IMR-90 (cell line): Measurements from ENCODE around the gene DEAF1.

Experiments used
- BHLHE40 ChIP-seq: fragments of 150-350 bp; IDR thresholded peaks from 2 replicates; pipeline ENCODE4 v1.6.1; 2016; ENCODE audit warnings: mild to moderate bottlenecking, low read depth, low read length
- CEBPB ChIP-seq: IDR thresholded peaks from 2 replicates; pipeline ENCODE4 v1.6.1; 2012; ENCODE audit warnings: low read depth, low read length, improper control_type of control experiment
- CHD1 ChIP-seq: IDR thresholded peaks from 2 replicates; pipeline ENCODE4 v1.6.1; 2012; ENCODE audit warnings: low read depth, low read length, improper control_type of control experiment
- ELK1 ChIP-seq: fragments of 150-350 bp; IDR thresholded peaks from 2 replicates; pipeline ENCODE4 v1.6.1; 2016; ENCODE audit warnings: low read depth, mild to moderate bottlenecking, low read length, moderate library complexity, borderline replicate concordance
- FOS ChIP-seq: fragments of 150-350 bp; IDR thresholded peaks from 2 replicates; pipeline ENCODE4 v1.6.1; 2016; ENCODE audit warnings: low read depth, low read length
- MAFK ChIP-seq: IDR thresholded peaks from 2 replicates; pipeline ENCODE4 v1.6.1; 2012; ENCODE audit warnings: low read depth, low read length, improper control_type of control experiment
- MXI1 ChIP-seq: IDR thresholded peaks from 2 replicates; pipeline ENCODE4 v1.6.1; 2012; ENCODE audit warnings: low read depth, mild to moderate bottlenecking, low read length, moderate library complexity, borderline replicate concordance
- POLR2A ChIP-seq: IDR thresholded peaks from 2 replicates; pipeline ENCODE4 v1.6.1; 2012; ENCODE audit warnings: mild to moderate bottlenecking, low read depth, low read length
- RAD21 ChIP-seq: IDR thresholded peaks from 2 replicates; pipeline ENCODE4 v1.6.1; 2012; ENCODE audit warnings: low read length, improper control_type of control experiment
- RCOR1 ChIP-seq: IDR thresholded peaks from 2 replicates; pipeline ENCODE4 v1.6.1; 2012; ENCODE audit warnings: mild to moderate bottlenecking, low read length, improper control_type of control experiment; ENCODE audit not compliant: insufficient replicate concordance
- RFX5 ChIP-seq: IDR thresholded peaks from 2 replicates; pipeline ENCODE4 v1.8.0; 2012; ENCODE audit warnings: low read depth, mild to moderate bottlenecking, low read length, moderate library complexity
- SMC3 ChIP-seq: fragments of 150-350 bp; IDR thresholded peaks from 2 replicates; pipeline ENCODE4 v1.6.1; 2016; ENCODE audit warnings: low read depth, mild to moderate bottlenecking, antibody characterized with exemption, low read length, moderate library complexity
- TF ChIP-seq, protein P1 (sequence below): conservative IDR thresholded peaks from 2 replicates; pipeline ENCODE4 v1.5.1; 2012; ENCODE audit warnings: mild to moderate bottlenecking, low read depth, low read length, improper control_type of control experiment
- TF ChIP-seq, protein P2 (sequence below): fragments of 150-350 bp; IDR thresholded peaks from 2 replicates; pipeline ENCODE4 v1.6.1; 2017; ENCODE audit warnings: mild to moderate bottlenecking, antibody characterized with exemption, low read length, low read depth

DNA sequence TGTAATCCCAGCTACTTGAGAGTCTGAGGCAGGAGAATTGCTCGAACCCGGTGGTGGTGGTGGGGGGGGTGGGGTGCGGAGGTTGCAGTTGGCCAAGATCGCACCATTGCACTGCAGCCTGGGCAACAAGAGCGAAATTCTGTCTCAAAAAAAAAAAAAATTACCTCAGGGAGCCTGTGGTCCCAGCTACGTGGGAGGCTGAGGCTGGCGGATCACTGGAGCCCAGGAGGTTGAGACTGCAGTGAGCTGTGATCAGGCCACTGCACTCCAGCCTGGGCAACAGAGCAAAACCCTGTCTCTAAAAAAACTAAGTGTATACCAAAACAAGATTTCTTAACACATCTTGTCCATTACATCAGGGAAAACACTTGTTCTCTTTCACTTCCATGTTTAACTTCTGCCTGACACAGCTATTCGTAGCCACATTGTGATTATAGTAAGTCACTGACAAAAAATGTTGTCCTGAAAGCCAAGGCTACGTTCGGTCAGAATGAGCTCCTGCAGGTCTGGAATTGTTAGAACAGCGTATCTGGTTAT is 2.0 kb upstream of the DEAF1 start:
- TF ChIP-seq, protein P1, sequence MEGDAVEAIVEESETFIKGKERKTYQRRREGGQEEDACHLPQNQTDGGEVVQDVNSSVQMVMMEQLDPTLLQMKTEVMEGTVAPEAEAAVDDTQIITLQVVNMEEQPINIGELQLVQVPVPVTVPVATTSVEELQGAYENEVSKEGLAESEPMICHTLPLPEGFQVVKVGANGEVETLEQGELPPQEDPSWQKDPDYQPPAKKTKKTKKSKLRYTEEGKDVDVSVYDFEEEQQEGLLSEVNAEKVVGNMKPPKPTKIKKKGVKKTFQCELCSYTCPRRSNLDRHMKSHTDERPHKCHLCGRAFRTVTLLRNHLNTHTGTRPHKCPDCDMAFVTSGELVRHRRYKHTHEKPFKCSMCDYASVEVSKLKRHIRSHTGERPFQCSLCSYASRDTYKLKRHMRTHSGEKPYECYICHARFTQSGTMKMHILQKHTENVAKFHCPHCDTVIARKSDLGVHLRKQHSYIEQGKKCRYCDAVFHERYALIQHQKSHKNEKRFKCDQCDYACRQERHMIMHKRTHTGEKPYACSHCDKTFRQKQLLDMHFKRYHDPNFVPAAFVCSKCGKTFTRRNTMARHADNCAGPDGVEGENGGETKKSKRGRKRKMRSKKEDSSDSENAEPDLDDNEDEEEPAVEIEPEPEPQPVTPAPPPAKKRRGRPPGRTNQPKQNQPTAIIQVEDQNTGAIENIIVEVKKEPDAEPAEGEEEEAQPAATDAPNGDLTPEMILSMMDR: no peak
- no peak for TF ChIP-seq SMC3
- peak; percentile 73; the same call in 1 of the 2 replicates for TF ChIP-seq MAFK
- TF ChIP-seq BHLHE40: no peak; the same call in 1 of the 2 replicates
- no peak for TF ChIP-seq POLR2A
- no peak for TF ChIP-seq MXI1
- TF ChIP-seq, protein P2, sequence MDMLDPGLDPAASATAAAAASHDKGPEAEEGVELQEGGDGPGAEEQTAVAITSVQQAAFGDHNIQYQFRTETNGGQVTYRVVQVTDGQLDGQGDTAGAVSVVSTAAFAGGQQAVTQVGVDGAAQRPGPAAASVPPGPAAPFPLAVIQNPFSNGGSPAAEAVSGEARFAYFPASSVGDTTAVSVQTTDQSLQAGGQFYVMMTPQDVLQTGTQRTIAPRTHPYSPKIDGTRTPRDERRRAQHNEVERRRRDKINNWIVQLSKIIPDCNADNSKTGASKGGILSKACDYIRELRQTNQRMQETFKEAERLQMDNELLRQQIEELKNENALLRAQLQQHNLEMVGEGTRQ: no peak
- peak; percentile 56 for TF ChIP-seq RCOR1
- TF ChIP-seq CEBPB: peak; percentile 68
- TF ChIP-seq RAD21: 0 out of 2 replicates have a peak, but pooled peaks have one; percentile 6
- TF ChIP-seq ELK1: no peak
- no peak for TF ChIP-seq RFX5
- TF ChIP-seq CHD1: no peak
- no peak for TF ChIP-seq FOS
